NCI-H146 treated with DMSO at 0.1 percent for 48 hours (cell line): ENCODE data around the gene CLIC1.
"Not testable (repeated sequence)": the region's sequence is repeated elsewhere in the genome, so short reads cannot be mapped to it uniquely, and the experiment has no call there.

Experiments
- DNase-seq: peaks from one replicate; lab custom pipeline; 2025; ENCODE audit not compliant: unreplicated experiment; lab: John Stamatoyannopoulos, UW

Gene CLIC1

GRCh38 chr6:31723980-31724691, 12.2 kb downstream of the CLIC1 start:
- no peak for DNase-seq

- DNase-seq, result no peak
Observed at GRCh38 chr6:31723245-31723979, 12.9 kb downstream of the CLIC1 start, which contains the start of gene MPIG6B. TSS of gene MPIG6B (plus strand) at chr6:31723373. CDS start at chr6:31723384, 11 bp downstream.

- DNase-seq, result no peak
Observed at GRCh38 chr6:31722173-31722572, 14.2 kb downstream of the CLIC1 start.

- no peak for DNase-seq
Observed at GRCh38 chr6:31721351-31722020, 14.8 kb downstream of the CLIC1 start, which contains the start of gene LY6G6C. TSS of gene LY6G6C (minus strand) at chr6:31721746. CDS start at chr6:31721679, 67 bp downstream.

GRCh38 chr6:31720196-31720770, 16.0 kb downstream of the CLIC1 start:
- no peak for DNase-seq

DNA sequence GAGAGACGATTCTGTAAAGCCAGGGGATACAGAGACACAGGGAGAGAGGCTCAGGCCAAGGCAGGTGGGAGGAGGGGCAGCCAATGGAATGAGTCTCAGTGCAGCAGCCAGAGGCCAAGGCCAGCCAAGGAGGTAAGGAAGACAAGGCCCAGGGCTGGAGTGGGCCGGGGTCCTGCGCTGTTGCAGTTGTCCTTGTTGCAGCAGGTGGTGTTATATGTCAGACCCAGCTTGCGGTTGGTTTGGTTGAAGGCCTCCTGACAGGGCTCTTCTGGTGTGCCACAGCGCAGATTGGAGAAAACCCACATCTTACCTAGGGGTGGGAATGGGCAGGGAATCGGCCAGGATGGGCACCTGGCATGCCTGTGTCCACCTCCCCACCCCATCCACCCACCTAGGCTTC, 17.3 kb downstream of the CLIC1 start:
- no peak for DNase-seq

DNA sequence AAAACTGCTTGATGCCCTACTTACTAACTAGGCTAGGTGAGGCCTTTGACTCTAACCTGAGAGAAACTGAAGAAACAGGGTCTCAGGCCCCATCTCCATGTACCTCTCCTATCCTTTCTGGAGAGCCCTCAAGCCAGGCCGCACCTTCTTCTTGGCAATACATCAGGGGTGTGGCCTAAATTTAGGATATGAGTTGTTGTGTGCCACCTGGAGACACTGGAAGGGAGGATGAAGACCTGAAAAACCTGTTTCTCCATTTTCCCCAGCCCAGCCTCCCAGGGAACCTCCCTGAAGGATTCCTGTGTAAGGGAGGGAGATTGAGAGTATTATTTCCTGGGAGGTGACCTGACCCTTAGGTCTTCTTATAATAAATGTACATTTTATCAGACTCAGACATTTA, 18.1 kb downstream of the CLIC1 start:
- no peak for DNase-seq

DNA sequence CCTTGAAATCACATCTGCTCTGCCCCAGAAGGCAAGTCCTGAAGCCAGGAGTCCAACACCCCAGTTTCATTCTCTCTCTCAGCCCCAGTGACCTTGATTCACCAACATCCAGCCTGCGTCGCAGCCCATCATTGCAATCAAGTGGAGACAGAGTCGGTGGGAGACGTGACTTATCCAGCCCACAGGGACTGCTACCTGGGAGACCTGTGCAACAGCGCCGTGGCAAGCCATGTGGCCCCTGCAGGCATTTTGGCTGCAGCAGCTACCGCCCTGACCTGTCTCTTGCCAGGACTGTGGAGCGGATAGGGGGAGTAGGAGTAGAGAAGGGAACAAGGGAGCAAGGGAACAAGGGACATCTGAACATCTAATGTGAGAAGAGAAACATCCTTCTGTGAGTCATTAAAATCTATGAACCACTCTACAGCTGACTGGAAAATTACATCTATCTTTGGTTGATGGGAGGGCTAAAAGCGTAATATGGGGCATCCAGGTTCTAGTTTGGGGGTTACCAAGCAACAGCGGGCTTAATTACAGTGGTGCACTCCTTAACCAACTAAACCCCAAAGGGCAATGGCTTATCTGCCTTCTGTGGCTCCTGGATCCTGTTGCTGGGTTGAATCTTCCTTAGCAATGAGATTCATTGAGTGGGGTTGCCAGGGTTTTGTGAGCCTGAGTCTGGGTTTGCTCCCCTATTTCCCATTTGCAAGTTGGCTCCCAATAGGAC, 18.7 kb downstream of the CLIC1 start:
- no peak for DNase-seq

DNA sequence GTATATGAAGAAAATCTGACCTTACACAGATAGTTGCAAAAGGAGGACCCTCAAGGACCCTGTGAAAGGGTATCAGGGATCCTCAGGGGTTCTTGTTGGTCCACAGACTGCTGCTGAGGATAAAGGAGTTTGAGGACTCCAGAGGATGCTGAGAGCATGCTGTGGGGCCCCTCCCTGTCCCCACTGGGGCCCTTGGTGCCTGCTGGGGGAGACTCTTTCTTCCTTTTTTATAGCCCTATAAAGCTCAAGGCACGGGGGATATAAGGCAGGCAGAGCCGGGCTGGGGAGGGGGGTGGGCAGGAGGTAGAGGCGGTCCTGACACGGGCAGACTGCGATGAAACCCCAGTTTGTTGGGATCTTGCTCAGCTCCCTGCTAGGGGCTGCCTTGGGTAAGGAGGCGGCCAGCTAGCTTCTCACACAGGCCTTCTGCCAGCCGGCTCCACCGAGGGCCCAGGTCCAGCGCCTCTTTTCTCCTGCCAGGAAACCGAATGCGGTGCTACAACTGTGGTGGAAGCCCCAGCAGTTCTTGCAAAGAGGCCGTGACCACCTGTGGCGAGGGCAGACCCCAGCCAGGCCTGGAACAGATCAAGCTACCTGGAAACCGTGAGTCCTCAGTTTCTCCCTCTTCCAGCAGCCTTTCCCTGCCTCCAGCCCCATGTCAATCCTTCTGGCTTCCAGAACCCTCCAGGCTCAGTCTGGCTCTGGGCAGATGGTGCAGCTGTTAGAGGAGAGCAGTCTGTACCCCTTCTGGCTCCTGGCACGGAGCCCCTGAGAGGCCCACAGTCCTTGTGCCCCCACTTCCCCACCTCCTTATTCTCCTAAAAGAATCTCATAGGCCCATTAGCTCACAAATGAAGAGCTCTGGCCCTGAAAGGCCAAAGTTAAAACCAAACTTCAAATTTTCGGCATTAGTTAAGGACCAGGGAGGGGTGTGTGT, 21.0 kb downstream of the CLIC1 start, which contains the start of gene LY6G6D:
Gene LY6G6D (plus strand): TSS at position 327 of the 937 bp plus-strand sequence. CDS start 8 bp downstream, at position 335.
- no peak for DNase-seq

GRCh38 chr6:31713991-31714684, 22.2 kb downstream of the CLIC1 start:
- no peak for DNase-seq

GRCh38 chr6:31713465-31713864, 22.9 kb downstream of the CLIC1 start:
- DNase-seq, result no peak

DNA sequence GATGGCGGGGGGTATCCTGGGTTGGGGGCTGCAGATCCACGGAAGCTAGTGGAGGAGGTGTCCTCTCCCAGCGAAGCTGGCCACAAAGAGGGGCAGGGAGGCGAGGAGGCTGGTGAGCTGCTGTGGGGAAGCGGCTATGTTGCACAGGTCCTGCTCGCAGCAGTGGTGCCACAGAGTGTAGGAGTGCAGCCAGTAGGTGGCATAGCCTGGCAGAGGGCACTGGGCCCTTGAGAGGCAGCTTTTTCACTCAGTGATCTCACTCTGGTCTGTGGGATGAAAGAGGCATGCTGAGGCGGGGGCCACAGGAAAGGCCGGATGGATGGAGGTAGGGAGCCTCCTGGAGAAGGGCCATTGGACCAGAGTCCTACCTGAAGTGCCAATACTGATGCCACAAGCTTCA, 24.0 kb downstream of the CLIC1 start:
- no peak for DNase-seq

- no peak for DNase-seq
Observed at GRCh38 chr6:31711233-31711632, 25.1 kb downstream of the CLIC1 start.

GRCh38 chr6:31710523-31711219, 25.7 kb downstream of the CLIC1 start:
- DNase-seq, result no peak

GRCh38 chr6:31709157-31709556, 27.2 kb downstream of the CLIC1 start:
- not testable (repeated sequence) for DNase-seq

DNA sequence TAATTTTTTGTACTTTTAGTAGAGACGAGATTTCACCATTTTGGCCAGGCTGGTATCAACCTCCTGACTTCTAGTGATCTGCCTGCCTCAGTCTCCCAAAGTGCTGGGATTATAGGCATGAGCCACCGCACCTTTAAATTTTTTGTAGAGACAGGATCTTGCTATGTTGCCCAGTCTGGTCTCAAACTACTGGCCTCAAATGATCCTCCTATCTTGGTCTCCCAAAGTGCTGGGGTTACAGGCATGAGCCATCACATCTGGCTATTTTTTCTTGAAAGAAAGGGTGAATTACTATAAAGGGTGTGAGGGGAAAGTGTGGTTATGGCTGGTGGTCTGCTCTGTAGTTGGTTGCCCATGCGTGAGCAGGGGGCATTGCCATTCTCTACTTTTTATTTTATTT, 28.1 kb downstream of the CLIC1 start:
- DNase-seq, result no peak

DNA sequence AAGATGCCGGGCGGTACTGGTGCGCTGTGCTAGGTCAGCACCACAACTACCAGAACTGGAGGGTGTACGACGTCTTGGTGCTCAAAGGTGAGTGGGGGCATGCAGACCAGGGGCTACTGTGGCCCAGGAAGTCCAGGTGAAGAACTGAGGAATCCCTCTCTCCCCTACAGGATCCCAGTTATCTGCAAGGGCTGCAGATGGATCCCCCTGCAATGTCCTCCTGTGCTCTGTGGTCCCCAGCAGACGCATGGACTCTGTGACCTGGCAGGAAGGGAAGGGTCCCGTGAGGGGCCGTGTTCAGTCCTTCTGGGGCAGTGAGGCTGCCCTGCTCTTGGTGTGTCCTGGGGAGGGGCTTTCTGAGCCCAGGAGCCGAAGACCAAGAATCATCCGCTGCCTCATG, 28.6 kb downstream of the CLIC1 start:
- DNase-seq, result no peak

GRCh38 chr6:31706599-31706998, 29.7 kb downstream of the CLIC1 start, which contains the start of gene LY6G6F:
TSS of gene LY6G6F (plus strand) at chr6:31706866. CDS start at chr6:31706907, 41 bp downstream.
- DNase-seq, result no peak
